22Rv1 (cell line): Measurements from ENCODE around the gene ANKS1A.

Experiments used
- H3K27ac ChIP-seq: fragments of 450-650 bp; 2 replicates; pipeline ENCODE4 v1.5.1; 2017
- ZFX ChIP-seq: fragments of 450-650 bp; IDR thresholded peaks from 2 replicates; pipeline ENCODE4 v1.6.1; 2017; ENCODE audit warnings: antibody characterized with exemption, borderline replicate concordance
- TF ChIP-seq, protein P1 (sequence below): fragments of 450-650 bp; IDR thresholded peaks from 2 replicates; pipeline ENCODE4 v1.5.1; 2017; ENCODE audit warnings: mild to moderate bottlenecking

The ANKS1A gene

DNA sequence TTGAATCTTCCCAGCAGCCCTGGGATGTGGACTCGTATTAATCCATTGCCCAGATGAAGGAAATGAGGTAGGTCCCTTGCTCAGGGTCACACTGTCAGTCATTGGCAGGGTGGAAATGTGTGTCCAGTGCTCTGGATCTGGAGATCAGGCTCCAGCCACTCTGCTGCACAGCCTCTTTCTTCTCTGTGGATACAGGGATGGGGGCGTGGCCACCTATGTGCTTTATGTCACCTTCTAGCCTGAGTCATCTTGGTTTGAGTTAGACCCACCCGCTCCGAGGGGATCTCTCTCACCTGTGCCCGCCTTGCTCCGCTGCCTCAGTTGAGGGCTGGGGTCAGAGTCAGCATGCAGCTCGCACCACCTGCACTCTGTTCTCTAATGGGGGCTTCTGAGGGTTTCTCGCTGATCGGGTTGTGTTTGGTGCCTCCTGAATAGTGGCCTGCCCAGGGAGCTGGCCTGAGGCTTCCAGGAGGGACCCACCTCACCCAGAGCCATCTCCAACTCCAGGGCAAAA lies 172.1 kb downstream of the ANKS1A start:
- TF ChIP-seq ZFX, result no peak
- TF ChIP-seq, protein P1, sequence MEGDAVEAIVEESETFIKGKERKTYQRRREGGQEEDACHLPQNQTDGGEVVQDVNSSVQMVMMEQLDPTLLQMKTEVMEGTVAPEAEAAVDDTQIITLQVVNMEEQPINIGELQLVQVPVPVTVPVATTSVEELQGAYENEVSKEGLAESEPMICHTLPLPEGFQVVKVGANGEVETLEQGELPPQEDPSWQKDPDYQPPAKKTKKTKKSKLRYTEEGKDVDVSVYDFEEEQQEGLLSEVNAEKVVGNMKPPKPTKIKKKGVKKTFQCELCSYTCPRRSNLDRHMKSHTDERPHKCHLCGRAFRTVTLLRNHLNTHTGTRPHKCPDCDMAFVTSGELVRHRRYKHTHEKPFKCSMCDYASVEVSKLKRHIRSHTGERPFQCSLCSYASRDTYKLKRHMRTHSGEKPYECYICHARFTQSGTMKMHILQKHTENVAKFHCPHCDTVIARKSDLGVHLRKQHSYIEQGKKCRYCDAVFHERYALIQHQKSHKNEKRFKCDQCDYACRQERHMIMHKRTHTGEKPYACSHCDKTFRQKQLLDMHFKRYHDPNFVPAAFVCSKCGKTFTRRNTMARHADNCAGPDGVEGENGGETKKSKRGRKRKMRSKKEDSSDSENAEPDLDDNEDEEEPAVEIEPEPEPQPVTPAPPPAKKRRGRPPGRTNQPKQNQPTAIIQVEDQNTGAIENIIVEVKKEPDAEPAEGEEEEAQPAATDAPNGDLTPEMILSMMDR, result no peak
- H3K27ac ChIP-seq, result no peak overlapping the region

DNA sequence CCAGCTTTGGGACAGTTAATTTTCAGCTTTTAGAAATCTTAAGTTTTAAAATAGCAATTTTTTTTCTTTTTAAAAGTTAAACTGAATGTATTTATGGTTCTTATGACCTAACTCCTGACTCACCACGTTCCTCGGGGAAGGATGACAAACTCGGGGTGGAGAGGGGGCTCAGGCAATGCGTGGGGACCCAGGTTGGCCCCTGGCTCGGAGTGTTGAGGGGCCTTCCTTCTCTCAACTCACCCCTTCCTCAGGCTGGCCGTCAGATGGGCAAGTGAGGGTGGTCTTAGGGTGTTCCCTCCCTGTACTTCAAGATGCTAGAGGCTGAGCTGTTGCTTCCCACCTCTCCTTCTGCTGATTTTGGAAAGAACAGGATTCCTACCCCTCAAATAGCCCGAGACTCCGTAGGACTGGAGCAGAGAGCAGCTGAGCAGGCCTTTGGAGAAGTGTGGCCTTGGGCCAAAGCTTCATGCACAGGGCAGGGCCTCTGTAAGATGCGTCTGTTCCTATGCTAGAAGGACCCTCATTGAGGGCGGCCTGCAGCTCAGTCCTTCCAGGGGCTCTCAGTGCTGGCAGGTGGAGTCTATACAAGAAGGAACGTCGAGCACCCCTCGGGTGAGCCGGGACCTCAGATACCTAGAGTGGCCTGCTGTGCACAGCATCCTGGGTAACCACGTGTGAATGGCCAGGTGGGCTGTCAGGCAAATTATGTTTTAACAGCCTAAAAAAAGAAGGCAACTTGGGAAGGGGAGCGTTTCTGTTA lies 172.8 kb downstream of the ANKS1A start:
- TF ChIP-seq ZFX, result no peak
- H3K27ac ChIP-seq, result no peak overlapping the region

DNA sequence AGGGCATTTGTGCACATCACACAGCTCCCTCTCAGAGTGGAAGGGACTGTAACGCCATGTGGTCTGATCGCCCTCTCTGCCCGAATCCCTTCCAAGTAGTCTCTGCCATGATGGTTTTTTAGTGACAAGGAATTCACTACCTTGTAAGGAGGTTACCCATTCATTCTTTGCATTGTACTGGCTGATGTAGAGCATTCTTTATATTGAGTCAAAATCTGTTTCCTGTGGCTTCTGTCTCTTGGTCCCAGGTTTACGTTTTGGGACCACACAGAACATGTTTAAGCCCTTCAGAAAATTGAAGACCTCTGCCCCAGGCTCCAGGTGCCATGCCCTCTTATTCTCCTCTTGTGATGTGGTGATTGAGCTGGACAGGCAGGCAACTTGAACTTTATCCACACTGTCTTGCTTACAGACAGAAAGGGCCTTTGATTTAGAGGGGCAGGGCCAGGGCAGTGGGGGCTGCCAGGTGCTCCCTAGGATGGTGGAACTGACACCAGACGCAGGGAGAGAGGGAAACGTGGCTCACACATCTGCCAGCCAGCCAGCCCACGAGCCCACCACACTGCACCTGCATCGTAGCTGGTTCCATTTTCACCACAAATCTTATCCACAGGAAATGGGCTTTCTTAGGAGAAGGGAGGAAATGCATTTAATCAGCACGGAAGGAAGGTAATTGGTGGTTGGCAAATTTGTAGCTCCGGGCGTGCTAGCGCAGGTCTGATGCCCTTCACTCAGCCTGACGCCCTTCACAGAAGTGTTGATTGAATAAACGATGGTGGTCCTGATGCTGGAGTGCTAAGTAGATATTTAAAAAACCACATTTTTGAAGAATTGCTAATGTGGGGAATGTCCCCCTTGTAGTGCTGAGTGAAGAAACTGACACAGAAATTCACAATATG lies 173.9 kb downstream of the ANKS1A start:
- TF ChIP-seq, protein P1, result no peak
- no peak for TF ChIP-seq ZFX
- no peak overlapping the region for H3K27ac ChIP-seq

DNA sequence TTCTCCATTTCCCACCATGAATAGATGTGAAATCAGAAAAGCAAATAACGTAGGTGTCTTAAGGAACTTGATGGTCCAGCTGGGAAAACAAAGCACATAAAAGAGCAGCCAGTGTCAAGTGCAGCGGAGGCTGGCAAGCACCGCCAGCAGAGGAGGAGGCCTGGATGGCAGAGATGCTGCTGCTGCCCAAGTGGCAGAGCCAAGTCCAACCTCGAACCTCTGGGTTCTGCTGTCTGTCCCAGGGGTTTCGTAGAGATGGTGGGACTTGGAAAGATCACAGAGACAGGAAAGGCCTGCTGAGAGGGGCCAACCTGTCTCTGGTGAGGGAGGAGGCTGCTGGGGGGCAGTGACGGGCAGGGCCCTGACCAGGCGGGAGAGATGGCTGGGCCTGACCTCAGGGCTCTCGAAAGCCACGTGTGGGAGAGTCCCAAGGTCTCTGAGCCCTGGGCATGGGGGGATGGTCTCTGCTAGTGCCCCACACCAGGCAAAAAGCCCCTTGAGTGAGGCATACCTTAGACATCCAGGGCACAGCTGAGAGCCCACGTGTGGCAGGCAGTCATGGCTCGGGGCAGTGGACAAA lies 174.7 kb downstream of the ANKS1A start:
- no peak overlapping the region for H3K27ac ChIP-seq
- TF ChIP-seq ZFX, result no peak
- TF ChIP-seq, protein P1, result no peak

DNA sequence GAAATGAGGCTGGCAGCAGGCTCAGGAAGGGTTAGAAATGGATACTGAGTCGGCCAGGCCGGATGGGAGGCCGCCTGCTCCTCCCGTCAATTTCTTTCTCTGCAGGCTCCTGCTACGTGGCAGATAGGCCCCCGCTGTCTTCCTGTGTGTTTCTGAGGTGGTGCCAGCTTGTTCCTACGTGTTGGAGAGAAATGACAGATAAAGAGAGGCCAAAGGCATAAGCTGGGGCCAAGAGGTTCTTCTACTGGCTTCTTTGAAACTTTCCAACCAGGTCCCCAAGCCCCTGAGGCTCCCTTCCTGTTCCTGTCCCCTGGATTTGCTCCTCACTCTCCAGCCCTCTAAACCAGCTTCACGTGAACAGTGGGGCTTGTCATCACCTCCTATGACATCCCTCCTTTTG lies 175.2 kb downstream of the ANKS1A start:
- TF ChIP-seq ZFX, result no peak
- TF ChIP-seq, protein P1, result no peak
- no peak overlapping the region for H3K27ac ChIP-seq

DNA sequence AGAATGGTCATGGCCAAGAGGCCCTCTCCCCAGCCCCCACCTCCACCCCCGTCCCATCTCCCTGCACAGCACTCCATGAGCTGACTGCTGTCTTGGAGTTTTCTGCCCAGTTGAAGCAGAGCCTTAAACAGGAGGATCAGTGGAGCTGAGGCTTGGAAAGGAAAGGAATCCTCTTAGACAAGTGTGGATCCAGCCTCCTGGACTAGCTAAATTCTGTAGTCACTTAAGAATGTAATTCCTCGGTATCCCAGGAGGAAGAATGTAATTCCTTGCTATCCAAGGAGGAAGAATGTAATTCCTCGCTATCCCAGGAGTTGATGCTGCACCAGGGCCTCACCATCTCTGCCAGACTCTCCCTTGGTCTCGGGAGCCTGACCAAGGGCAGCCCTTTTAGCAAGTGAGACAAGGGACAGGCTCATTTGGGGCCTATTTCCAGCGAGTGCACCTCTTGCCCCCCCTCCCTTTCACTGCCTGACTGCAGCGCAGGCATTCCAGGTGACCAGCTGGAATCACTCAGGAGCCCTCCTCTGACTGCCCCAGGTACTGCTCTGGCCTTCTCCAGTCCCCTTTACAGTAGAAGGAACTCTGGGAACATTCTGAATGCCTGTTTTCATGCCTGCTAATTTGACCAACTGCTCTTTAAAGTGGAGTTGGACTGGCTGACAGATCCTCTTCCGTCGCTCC lies 175.8 kb downstream of the ANKS1A start:
- H3K27ac ChIP-seq, result no peak overlapping the region
- TF ChIP-seq, protein P1, result no peak
- TF ChIP-seq ZFX, result no peak

DNA sequence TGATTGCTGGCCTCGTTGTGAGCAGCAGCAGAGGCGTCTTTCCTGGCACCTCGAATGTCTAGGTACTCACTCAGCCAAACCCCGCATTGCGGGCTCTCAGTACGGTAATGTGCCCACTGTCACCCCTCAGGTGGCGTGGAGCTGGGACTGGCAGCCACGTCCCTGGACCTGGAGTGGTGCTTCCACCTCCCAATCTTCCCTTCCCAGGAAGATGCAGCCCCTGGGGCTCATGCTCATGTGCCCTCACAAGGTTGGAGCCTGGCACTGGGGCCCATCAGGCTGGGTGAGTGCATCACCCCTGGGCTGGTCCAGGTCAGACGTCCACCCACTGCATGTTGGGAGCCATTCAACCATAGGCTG lies 176.4 kb downstream of the ANKS1A start:
- no peak overlapping the region for H3K27ac ChIP-seq
- no peak for TF ChIP-seq ZFX
- TF ChIP-seq, protein P1, result no peak
